Measurements from ENCODE around the gene DNAI1.

DNAI1 gene

DNA sequence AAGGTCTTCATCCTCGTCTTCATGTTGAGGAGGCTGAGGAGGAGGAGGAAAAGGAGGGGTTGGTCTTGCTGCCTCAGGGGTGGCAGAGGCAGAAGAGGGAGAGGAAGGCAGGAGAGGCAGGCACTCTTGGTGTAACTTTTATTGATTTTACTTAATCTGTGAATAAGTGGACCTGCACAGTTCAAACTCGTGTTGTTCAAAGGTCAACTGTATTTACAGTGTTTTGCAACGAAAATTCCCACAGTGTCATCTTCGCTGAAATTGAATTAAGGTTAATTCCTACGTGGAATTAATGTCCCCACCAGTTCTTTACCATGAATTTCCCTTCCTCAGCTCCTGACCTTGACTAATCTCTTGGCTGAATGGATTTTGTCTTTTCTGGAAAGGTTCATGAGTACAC lies 85.4 kb downstream of the DNAI1 start:
- TF ChIP-seq, protein P1, sequence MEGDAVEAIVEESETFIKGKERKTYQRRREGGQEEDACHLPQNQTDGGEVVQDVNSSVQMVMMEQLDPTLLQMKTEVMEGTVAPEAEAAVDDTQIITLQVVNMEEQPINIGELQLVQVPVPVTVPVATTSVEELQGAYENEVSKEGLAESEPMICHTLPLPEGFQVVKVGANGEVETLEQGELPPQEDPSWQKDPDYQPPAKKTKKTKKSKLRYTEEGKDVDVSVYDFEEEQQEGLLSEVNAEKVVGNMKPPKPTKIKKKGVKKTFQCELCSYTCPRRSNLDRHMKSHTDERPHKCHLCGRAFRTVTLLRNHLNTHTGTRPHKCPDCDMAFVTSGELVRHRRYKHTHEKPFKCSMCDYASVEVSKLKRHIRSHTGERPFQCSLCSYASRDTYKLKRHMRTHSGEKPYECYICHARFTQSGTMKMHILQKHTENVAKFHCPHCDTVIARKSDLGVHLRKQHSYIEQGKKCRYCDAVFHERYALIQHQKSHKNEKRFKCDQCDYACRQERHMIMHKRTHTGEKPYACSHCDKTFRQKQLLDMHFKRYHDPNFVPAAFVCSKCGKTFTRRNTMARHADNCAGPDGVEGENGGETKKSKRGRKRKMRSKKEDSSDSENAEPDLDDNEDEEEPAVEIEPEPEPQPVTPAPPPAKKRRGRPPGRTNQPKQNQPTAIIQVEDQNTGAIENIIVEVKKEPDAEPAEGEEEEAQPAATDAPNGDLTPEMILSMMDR (conservative IDR thresholded peaks at IDR 0.05; ENCODE audit: control insufficient read depth, insufficient read depth, low read depth, low read length), result no peak
- no peak overlapping the region for H3K4me3 ChIP-seq (ENCODE audit: control insufficient read depth, low read depth, low read length)
- no peak for DNase-seq (ENCODE audit: low read depth)

DNA sequence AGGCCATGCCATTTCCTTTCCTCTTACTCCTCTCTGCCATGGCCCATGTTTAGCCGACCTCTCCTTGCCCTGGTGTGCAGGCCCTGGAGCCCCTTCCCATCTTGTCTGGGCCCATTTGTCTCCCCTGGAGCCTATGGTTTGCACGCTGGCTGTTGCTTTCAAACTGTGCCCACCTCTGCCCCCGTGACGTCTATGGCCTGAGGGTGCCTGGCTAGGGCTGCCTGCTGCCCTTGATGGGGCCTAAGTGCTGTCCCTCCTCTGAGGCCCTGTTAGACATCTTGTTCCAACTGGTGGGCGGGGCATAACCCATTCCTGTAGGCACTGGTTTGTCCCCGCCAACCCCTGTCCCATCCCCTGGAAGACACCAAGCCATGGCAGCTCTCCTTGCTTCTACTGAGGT lies 86.9 kb downstream of the DNAI1 start:
- no peak for DNase-seq (ENCODE audit: low read depth)
- TF ChIP-seq, protein P1 (conservative IDR thresholded peaks at IDR 0.05; ENCODE audit: control insufficient read depth, insufficient read depth, low read depth, low read length), result no peak
- H3K4me3 ChIP-seq (ENCODE audit: control insufficient read depth, low read depth, low read length), result no peak overlapping the region

DNA sequence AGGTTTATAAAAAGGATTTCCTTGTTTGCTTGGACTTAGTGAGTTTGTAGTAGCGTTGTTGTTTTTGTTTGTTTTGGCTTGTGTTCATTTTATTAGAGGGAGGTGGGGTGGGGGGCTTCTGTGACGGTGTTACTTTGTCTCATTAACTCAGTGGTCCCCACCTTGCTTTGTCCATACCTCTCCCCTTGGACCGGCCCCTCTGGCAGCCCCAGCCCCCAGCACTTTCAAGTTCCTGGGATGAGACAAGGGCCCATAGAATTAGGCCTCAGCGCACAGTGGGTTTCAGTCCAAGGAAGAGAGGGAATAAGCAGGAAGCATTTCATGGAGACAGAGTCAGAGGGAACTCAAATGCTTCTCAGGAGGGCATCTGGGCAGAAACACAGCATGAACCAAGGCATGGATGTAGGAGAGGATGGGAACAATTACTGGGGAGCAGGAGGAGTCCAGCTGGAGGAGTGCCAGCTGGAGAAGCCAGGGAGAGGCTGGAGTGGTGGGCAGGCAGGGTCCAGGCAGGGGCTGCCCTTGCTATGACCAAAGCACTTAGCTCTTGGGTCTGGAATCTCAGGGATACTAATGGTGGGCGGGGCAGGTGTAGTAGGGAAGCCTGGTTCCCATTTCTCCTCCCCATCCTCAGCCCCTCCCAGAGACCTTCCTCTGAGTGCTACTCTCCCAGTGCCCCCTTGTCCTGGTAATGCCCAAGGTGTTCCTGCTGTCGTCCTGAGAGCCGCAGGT lies 87.7 kb downstream of the DNAI1 start:
- no peak for DNase-seq (ENCODE audit: low read depth)
- no peak overlapping the region for H3K4me3 ChIP-seq (ENCODE audit: control insufficient read depth, low read depth, low read length)
- TF ChIP-seq, protein P1 (conservative IDR thresholded peaks at IDR 0.05; ENCODE audit: control insufficient read depth, insufficient read depth, low read depth, low read length), result no peak

DNA sequence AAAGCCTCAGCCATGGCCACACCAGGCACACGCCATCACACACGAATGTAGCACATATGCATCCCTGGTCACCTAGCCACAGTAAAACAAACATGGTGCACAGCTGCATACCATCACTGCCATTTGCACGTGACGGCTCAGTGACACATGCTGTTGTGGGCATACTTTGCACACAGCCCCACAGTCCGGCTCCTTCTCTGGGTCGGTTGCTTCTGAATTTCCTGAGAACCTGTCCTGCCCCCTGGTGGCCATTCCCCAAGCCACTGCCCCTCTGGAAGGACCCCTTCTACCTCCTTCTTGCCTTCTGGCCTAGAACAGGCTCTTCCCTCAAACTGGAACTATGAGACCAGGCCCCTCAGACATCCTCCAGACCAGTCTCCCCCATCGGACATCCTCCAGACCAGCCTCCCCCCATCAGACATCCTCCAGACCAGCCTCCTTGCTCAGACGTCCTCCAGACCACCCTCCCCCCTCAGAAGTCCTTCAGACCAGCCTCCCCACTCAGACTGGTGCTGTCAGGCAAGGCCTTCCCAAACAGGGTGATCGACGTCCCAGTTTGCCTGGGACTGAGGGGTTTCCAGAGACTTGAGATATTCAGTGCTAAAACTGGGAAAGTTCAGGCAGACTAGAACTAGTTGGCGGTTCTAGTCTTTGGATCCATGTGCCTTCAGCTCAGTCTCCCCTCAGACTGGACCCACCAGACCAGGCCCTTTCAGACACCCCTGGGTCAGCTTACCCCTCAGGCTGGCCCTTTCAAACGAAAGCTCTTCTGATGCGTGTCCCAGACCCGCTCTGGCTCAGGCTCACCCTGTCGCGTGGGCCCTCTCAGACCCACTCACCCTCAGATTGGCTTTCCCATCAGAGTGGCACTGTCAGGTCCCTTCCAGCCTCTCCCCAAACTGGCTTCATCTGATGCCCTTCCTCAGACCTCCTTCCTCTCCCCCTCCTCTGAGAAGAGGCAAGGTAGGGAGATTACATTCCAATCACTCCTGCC lies 88.5 kb downstream of the DNAI1 start:
- DNase-seq (ENCODE audit: low read depth), result peak; percentile 79
- H3K4me3 ChIP-seq (ENCODE audit: control insufficient read depth, low read depth, low read length), result no peak overlapping the region
- TF ChIP-seq, protein P1 (conservative IDR thresholded peaks at IDR 0.05; ENCODE audit: control insufficient read depth, insufficient read depth, low read depth, low read length), result peak; percentile 73

DNA sequence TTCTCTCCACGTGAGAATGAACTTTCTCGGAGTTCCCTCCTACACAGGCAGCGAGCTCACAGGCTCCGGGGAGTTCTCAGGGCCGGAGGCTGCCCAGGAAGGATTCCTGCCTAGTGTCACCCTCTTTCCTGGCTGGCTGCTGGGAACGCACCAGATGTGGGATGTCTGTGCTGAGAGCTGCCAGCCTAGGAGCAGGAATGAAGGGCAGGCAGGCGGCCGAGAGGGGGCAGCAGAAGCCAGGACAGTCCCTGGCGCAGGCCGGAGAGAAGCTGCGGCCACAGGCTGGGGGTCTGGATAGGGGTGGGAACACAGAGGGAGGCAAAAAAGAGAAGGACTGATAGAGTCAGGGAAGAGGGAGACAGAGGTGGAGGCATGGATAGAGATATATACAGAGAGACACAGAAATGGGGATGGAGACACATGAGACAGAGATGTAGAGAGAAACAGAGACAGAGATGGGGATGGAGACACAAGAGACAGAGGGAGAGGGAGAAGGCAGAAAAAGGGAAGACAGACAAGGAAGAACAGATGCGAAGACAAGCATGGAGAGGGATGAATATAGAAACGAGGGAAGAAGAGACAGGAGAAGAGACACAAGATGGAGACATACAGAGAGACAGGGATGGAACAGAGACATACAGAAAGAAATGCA lies 89.5 kb downstream of the DNAI1 start:
- TF ChIP-seq, protein P1 (conservative IDR thresholded peaks at IDR 0.05; ENCODE audit: control insufficient read depth, insufficient read depth, low read depth, low read length), result peak; percentile 58
- no peak overlapping the region for H3K4me3 ChIP-seq (ENCODE audit: control insufficient read depth, low read depth, low read length)
- peak; percentile 47 for DNase-seq (ENCODE audit: low read depth)

DNA sequence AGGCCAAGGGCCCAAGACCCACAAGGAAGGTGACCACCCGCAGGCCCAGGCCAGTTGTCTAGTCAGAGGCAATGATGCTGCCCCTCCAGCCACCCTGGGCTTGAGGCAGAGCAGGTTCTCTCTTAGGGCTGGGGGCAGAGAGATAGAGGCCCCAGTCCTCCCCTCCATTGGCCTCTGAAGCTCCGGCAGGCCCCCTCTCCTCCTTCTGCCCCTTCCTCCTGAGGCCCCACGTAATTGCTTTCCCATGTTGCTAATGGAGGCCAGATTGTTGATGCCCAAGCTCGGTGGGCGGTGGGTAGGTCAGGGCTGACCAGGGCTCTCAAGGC lies 90.8 kb downstream of the DNAI1 start:
- TF ChIP-seq, protein P1 (conservative IDR thresholded peaks at IDR 0.05; ENCODE audit: control insufficient read depth, insufficient read depth, low read depth, low read length), result no peak
- no peak for DNase-seq (ENCODE audit: low read depth)
- H3K4me3 ChIP-seq (ENCODE audit: control insufficient read depth, low read depth, low read length), result no peak overlapping the region

All from fibroblast of mammary gland (primary cell).